ENCODE data around the gene MARK3. TPM values are rescaled to one million over a fixed set of nuclear protein-coding genes. Genes with fewer than 3 reads are reported as not detected.

Gene MARK3
- total and polyA plus RNA-seq, 2 of the 13 experiments (the other 11 are each of a cell fraction or from before 2014, with no cell fraction given): 47.7 to 56.6 TPM

- TF ChIP-seq HOXA9 (CRISPR knock-in tag; IDR thresholded peaks at IDR 0.05; ENCODE audit: borderline replicate concordance): no peak
- TF ChIP-seq ZFP90 (CRISPR knock-in tag; IDR thresholded peaks at IDR 0.05; ENCODE audit: borderline replicate concordance): peak; percentile 68
- TF ChIP-seq SIN3A (IDR thresholded peaks at IDR 0.05; ENCODE audit: borderline replicate concordance, low read depth, low read length): no peak
- no peak for TF ChIP-seq FOXC1 (CRISPR knock-in tag; IDR thresholded peaks at IDR 0.05; ENCODE audit: borderline replicate concordance)
- TF ChIP-seq HMG20B (CRISPR knock-in tag; conservative IDR thresholded peaks at IDR 0.05): no peak
- no peak for TF ChIP-seq SP140L (CRISPR knock-in tag; IDR thresholded peaks at IDR 0.05; ENCODE audit: borderline replicate concordance)
- TF ChIP-seq ZNF749 (CRISPR knock-in tag; IDR thresholded peaks at IDR 0.05; ENCODE audit: borderline replicate concordance): no peak
- peak; percentile 41; the same call in 1 of the 2 replicates for TF ChIP-seq IKZF5 (CRISPR knock-in tag; IDR thresholded peaks at IDR 0.05)
- no peak for TF ChIP-seq NFYC (CRISPR knock-in tag; IDR thresholded peaks at IDR 0.05)
- TF ChIP-seq ZNF816 (CRISPR knock-in tag; IDR thresholded peaks at IDR 0.05; ENCODE audit: borderline replicate concordance): no peak
- no peak for TF ChIP-seq ZFP36L1 (CRISPR knock-in tag; IDR thresholded peaks at IDR 0.05)
- no peak for TF ChIP-seq ZNF737 (CRISPR knock-in tag; IDR thresholded peaks at IDR 0.05; ENCODE audit: borderline replicate concordance)
- TF ChIP-seq TFAP4 (IDR thresholded peaks at IDR 0.05; ENCODE audit: borderline replicate concordance, low read depth): no peak
- TF ChIP-seq USF2 (IDR thresholded peaks at IDR 0.05; ENCODE audit: low read depth, low read length): no peak
- no peak for TF ChIP-seq USF2 (CRISPR knock-in tag; IDR thresholded peaks at IDR 0.05; ENCODE audit: borderline replicate concordance)
- TF ChIP-seq SNAPC2 (CRISPR knock-in tag; IDR thresholded peaks at IDR 0.05): no peak
- no peak for TF ChIP-seq YEATS4 (CRISPR knock-in tag; IDR thresholded peaks at IDR 0.05; ENCODE audit: borderline replicate concordance)
- no peak for TF ChIP-seq ZBTB21 (CRISPR knock-in tag; IDR thresholded peaks at IDR 0.05)
- TF ChIP-seq NFAT5 (CRISPR knock-in tag; IDR thresholded peaks at IDR 0.05): no peak
- no peak for TF ChIP-seq U2AF1 (optimal IDR thresholded peaks at IDR 0.05; ENCODE audit: low read depth, low read length)
Observed at GRCh38 chr14:103546652-103547454, 161.6 kb downstream of the MARK3 start (continued).
